GM18526 (cell line): Measurements from ENCODE around the gene RALGPS1.

Source experiments
- POLR2A ChIP-seq: IDR thresholded peaks from 3 replicates; pipeline ENCODE4 v1.6.1; 2011; ENCODE audit not compliant: insufficient read length; ENCODE audit errors: extremely low read depth

RALGPS1 gene

DNA sequence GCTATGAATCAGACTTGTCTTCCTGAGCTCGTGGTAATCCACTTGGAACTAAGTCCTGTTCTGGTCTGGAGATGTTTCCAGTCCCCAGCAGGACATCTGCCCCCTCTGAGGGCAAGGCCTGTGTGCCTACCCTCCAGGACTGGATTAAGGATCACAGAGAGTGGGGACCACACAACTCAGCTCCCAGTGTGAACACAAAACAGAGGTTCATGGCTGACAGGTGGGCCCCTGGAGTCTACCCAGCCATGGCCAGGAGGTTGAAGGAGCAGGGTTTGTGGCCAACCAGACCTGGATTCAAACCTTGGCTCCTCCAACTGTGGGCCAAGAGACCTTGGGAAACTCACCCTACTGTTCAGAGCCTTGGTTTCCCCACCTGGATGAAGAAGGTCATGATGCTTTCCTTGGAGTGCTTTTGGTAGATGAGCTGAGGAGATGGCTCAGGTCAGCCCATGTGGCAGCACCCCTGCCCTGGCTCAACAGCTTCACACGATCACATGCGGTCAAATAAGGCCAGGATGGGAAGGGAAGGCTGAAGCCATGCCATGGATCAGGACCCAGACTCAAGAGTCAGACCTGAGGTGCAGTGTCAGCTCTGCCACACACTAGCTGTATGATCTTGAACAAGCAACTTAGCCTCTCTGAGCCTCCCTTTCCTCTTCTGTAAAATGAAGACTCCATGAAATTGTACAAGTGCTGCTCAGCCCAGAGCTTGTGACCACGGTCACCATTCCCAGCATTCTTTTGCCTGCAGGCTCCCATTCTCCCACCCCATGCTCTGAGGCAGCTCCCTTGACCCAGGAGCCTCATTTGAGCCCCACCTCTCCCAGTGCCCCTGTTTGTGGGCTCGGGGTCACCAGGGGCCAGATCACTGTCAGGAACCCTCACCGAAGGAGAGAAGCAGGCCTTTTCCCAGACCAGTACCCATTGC is 235.1 kb downstream of the RALGPS1 start:
- no peak for TF ChIP-seq POLR2A

DNA sequence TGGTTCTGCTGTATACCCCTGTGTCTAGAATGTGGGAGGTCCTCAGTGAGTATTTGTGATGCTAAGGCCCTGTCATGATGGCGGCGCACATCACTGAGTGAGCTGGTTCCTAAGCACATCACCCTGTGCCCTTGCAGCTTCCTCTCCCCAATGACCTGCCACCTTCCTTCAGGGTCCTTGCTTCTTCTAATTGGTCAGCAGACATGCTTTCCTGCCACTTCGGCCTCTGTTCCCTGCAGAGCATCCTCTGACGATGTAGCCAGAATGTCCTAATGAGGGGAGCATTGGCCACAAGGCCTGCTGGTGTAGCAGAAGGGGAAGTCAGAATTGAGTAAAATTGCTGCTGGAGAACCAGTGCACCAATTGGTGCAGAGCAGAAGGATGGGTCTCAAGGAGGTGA is 238.9 kb downstream of the RALGPS1 start:
- TF ChIP-seq POLR2A = no peak

DNA sequence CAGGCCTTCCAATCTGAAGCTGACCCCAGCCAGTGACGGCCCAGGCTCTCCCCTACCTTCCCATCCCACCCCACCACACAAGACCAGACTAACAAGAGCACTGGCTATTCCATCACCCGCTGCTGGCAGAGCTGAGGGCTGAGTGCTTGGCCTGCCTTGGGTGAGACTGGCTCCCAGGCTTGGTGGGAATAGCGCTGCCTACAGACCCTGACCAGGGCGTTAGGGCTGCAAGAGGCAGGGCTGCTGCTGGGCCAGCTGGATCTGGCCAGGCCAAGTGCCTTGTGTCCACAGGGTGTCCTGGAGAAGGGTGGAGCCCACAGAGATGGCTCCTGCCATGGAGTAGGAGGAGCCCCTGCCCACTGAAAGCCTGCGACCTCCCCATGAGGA is 239.4 kb downstream of the RALGPS1 start:
- no peak for TF ChIP-seq POLR2A

DNA sequence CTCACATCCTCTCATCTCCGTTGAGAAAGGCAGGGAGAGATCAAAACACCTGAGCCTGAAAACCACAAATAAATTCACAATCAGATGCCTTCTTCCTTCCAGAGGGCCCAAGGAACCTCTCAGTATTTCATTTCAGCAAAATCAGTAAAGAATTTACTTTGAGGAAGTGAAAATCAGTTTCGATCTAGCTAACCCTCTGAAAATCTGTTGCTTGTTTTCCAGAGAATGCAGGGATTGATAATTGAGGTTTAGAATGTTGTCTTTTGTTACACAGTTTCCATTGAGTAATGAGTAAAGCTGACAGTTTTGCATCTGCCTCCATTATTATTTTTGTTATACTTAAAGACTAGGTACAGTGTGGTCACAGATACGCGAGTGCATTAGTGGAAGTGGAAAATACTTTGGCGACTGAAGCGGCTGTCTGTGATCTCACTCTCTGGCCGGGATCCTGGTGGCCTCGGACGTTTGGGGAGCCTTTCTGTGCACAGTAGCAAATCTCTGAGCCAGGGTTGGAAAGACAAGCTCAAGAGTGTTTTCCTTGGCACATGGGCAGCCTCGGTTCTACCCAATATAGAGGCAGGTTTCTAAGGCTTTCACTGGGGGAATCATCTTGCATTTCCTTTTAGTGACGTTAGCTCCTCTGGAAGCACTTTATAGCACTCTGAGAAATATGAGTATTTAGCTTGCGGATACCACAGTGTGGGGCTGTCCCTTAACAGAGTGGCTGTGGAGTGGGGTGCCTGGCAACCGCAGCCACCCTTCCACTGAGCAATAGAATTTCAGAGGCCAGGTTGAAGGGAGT is 240.0 kb downstream of the RALGPS1 start:
- no peak for TF ChIP-seq POLR2A

DNA sequence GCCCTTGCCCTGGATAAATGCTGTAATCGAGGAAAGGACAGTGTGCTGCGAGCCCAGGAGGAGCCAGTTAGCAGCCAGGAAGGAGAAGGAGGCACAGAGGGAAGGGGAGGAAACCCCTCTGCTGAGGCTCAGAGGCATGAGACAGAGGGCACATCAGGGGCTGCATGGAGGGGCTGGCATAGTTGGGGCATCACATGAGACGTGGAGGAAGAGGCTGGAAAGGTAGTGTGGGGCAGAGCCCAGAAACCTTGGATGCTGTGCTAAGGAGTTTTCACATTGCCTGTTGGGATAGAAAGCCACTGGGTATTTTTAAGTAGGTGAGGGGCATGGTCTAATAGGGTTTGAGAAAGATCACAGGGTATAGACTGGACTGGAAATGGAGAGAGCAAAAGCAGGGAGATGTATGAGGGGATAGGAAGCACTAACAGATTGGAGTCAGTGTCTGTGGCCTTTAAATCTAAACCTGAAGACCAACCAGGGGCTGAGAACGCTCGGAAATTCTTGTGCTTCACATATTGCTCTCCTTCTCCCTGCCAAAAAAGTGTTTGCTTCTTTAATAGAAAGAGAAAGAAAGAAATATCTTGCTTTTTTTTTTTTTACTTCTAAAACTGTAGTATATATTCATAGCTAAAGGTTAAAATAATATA is 240.9 kb downstream of the RALGPS1 start:
- no peak for TF ChIP-seq POLR2A

DNA sequence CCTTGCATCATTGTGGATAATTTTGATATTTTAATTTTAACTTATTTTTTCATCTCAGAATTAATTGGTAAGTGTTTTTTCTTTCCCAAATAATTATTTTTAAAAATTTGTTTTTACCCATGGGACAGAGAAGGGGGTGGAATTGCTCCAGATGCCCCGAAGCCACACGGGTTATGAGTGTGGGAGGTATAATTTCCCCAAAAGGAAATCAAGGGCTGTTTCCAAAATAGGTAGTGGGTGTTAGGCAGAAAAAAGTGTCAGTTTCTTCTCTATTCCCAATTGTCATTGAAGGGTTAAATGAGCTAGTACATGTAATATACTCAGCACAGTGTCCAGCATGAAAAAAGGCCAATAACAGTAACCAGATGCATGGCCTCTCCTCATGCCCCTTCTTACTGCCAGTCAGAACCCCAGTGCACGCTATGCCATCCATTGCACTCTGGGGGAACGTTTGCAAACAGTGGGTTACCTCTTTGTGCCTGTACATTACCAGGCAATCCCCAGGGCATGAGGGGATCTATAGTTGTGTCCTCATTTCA is 244.3 kb downstream of the RALGPS1 start:
- TF ChIP-seq POLR2A = no peak

DNA sequence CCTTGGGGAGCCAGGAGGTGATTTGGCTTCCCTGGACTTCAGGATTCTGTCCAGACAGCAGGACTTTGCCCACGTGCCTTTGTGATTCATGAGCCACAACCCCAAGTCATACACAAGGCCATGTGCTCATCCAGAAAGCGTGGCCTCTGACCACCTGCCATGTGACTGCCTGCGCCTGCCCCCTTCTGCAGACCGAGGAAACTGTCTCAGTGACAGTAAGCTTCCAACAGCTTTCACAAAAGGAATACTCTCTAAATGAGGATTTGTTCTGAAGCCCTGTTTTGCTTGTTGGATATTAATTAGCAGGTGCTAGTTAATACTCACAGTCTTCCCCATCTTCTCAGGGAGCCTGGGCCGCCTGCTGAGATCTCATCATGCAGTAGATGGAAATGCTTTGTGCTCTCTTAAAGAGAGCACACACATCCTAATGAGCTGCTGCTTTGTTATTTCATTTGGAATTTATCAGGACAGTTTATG is 244.8 kb downstream of the RALGPS1 start:
- no peak for TF ChIP-seq POLR2A

DNA sequence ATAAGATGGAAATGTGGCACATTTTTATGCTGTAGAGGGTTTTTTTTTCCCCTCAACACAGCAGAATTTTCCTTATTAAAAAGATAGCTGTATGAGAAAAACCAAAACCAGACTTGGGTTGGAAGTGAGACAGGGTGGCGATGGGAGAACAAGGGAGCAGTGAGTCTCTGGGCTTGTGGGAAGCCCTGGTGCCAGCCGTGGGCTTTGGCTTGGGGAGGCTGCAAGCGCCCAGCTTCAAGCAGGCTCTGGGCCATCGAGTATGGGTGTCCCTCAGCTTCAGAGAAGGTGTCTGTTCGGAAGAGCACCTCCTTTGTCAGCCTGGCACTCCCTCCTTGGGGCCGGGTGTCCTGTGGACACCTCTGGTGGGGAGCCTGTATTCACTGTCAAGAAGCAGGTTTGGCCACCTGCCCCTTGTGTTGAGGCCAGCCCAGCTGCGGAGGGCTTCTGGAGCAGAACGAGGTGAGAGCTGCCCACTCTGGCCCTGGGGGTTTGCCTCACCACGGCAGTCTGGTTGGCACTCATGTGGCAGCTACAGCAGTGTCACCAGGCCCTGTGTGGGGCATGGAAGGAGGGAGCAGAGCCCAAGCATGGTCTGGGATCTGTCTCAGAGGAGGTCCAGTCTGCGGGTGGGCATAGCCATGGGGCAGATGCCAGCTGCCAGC is 245.5 kb downstream of the RALGPS1 start:
- TF ChIP-seq POLR2A = no peak

DNA sequence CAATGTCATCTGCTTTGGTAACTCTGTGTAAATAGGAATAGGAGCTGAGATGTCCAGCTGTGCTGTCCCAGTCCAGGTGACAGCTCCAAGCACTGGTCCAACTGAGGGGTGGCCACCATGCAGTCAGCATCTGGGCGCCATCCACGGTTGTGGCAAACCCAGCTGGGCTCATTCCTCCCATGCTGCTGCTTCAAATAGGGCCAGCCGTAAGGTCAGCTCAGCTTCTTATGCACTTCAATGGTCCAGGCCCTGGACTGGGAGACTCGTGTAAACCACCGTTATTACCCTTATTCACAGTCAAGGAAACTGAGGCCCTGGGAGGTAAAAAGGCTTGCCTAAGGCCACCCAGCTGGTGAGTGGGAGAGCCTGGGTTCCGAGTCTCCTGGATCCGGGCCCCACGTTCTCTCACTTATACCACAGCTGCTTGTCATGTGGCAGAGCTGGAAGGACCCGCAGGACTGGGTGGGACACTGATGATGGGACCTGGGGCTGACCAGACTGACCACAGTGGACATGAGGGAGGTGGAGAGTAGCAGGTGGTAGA is 246.6 kb downstream of the RALGPS1 start:
- no peak for TF ChIP-seq POLR2A

DNA sequence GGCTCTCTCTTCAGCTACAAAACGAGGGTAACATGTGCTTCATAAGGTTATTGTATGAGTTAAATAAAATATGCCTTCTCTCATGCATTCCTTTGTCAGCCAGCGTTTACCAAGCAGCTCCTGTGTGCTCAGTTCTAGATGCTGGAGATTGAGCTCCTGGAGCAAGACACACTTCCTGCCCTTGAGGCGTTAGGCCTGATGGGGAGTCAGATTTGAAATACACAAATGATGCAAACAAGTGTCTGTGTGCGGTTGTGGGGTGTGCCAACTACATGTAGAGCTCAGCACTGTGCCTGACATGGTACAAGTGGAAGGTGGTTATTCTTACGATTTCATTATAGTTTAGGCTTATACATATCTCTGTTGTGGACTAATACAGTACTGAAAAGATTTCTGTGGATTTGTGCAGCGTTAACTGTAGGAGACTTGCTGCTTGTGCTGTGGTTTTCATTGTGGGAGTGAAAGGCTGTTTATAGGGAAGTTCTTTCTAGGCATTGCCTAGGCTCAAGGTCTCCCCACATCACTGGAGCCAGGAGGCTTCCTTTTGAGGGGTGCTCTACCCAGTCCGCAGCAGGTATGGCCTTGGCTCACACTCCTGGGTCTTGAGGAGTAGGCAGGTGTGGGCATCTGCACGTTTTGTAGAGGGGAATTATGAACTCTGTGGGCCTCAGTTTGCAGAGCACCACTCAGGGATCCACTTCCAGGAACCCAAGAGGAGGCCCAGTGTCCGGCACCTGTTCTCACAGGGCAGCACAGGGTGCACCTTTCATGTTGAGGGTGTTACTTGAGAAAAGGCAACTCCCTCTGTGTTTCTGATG is 247.7 kb downstream of the RALGPS1 start:
- no peak for TF ChIP-seq POLR2A

DNA sequence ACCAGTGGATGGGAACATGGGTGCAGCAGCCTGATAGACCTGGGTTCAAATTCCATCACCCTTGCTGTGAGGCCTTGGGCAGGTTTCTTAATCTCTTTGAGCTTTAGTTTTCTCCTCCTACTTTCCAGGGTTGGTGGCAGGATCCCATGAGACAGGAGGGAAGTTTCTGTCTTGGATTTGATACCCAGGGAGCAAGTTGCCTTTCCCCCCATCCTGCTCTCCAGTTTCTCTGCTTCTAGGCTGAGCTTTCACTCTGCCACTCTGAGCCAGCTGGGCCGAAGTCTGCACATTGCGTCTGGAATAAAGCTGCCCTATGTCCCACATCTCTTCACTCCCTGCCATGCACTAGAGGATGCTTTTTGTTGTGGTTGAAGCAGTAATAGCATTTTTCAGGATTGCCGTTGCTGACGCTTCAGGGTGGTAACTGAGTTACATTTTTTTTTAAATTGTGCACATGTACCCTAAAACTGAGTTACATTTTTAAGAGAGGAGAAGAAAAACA is 248.3 kb downstream of the RALGPS1 start:
- no peak for TF ChIP-seq POLR2A

DNA sequence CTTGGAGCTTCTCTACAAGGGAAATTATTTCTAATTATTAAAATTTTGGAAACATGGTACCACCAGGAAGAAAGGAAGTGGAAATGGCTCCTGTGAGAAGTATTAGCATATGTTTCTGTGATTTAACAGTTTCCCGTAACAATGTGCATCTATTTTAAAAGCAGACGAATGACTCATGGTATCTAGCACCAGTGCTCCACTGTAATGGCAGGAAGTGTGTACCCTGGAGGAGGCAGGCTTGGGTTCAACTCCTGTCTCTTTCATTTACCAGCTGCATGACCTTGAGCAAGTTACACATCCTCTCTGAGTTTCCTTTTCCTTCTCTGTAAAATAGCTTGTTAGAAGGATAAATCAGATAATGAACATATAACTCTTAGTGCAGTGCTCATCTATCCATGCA is 248.8 kb downstream of the RALGPS1 start:
- no peak for TF ChIP-seq POLR2A

DNA sequence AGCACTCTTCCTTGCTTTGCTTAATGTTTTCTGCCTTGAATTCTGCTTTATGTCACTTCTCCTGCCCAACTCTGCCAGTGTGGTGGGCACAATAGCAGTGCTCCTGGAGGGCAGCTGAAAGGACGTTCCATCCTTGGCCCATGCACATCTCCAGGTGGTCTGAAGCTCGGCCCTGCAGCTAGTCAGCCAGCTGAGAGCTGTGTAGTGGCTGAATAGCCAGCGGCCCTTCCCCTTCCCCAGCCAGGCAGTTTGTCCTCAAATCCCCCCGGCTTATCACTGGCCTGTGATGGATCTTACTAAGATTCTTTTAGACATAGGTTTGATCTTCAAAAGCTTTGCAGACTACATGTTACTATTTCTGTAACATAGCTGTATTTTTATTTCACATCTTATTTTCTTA is 250.5 kb downstream of the RALGPS1 start:
- no peak for TF ChIP-seq POLR2A
